ENCODE measurements around the gene FCF1. TPM values are rescaled to one million over a fixed set of nuclear protein-coding genes. Genes with fewer than 3 reads are reported as not detected.

The FCF1 gene
- total RNA-seq, 6 donors from 2014 or later, result 11.5 to 40.4 (median 30.0) TPM

- WGBS, 2 donors, result 91 to 96% methylated on average over 3 of the region's 3 CpGs
- Histone ChIP-seq H3K27me3 (no peaks in the 10 kb centered on the region), H3K4me3 (no peak overlapping the region), H3K27ac (no peak overlapping the region), H3K4me1 (peaks cover 0 to 14% (median 9%) of the 10 kb centered on the region in 4 donors), H3K9me3 (peaks cover 0 to 8% (median 0%) of the 10 kb centered on the region in 4 donors), H3K36me3 (no peaks in the 10 kb centered on the region)
- no peak for ATAC-seq (ENCODE audit: low FRiP score in 2 of 2)
- DNase-seq, result no peak
- TF ChIP-seq POLR2A (IDR thresholded peaks at IDR 0.05) (no peak), EP300 (IDR thresholded peaks at IDR 0.05) (no peak), POLR2AphosphoS5 (IDR thresholded peaks at IDR 0.05) (no peak), CTCF (IDR thresholded peaks at IDR 0.05) (no peak)
These were observed 9.9 kb upstream of the FCF1 start for GRCh38 chr14:74703043-74703442.

GRCh38 chr14:74704656-74705055 is 8.3 kb upstream of the FCF1 start:
- ATAC-seq (ENCODE audit: low FRiP score in 2 of 2) (no peak), DNase-seq (no peak)
- no peak overlapping the region for H3K27ac ChIP-seq
- WGBS, 2 donors, result 56 to 61% methylated on average over 2 of the region's 2 CpGs
- TF ChIP-seq POLR2A (IDR thresholded peaks at IDR 0.05) (no peak), POLR2AphosphoS5 (IDR thresholded peaks at IDR 0.05) (no peak), EP300 (IDR thresholded peaks at IDR 0.05) (no peak), CTCF (IDR thresholded peaks at IDR 0.05) (no peak)
- H3K4me1 ChIP-seq, result peaks cover 0 to 7% (median 6%) of the 10 kb centered on the region in 4 donors
- H3K9me3 ChIP-seq, result peaks cover 0 to 8% (median 0%) of the 10 kb centered on the region in 4 donors
- H3K36me3 ChIP-seq, result no peaks in the 10 kb centered on the region
- H3K27me3 ChIP-seq, result no peaks in the 10 kb centered on the region
- H3K4me3 ChIP-seq, result no peak overlapping the region

GRCh38 chr14:74705613-74706500 is 7.1 kb upstream of the FCF1 start:
- Histone ChIP-seq H3K36me3 (no peaks in the 10 kb centered on the region), H3K4me3 (no peak overlapping the region), H3K4me1 (peaks cover 0 to 16% (median 10%) of the 10 kb centered on the region in 4 donors), H3K27me3 (no peaks in the 10 kb centered on the region), H3K27ac (no peak overlapping the region), H3K9me3 (peaks cover 0 to 8% (median 0%) of the 10 kb centered on the region in 4 donors)
- WGBS, 2 donors, result 55 to 60% methylated on average over 5 of the region's 5 CpGs
- TF ChIP-seq EP300 (IDR thresholded peaks at IDR 0.05), result no peak
- no peak for TF ChIP-seq POLR2AphosphoS5 (IDR thresholded peaks at IDR 0.05)
- no peak for TF ChIP-seq POLR2A (IDR thresholded peaks at IDR 0.05)
- no peak for TF ChIP-seq CTCF (IDR thresholded peaks at IDR 0.05)
- ATAC-seq (ENCODE audit: low FRiP score in 2 of 2) (no peak), DNase-seq (peak in 1 of 2 donors; percentile 32)

GRCh38 chr14:74710480-74710879 is 2.5 kb upstream of the FCF1 start:
- Histone ChIP-seq H3K4me1 (peaks cover 19 to 42% (median 31%) of the 10 kb centered on the region in 4 donors), H3K4me3 (no peak overlapping the region)
- ATAC-seq (ENCODE audit: low FRiP score in 2 of 2), result no peak

More at GRCh38 chr14:74710480-74710879, 2.5 kb upstream of the FCF1 start:
- WGBS, 2 donors, result 88 to 100% methylated on average over 1 of the region's 1 CpG
- no peaks in the 10 kb centered on the region for H3K27me3 ChIP-seq
- no peak for DNase-seq
- no peaks in the 10 kb centered on the region for H3K9me3 ChIP-seq
- no peak overlapping the region for H3K27ac ChIP-seq
- peaks cover 0 to 8% (median 0%) of the 10 kb centered on the region in 4 donors for H3K36me3 ChIP-seq
- TF ChIP-seq POLR2AphosphoS5 (IDR thresholded peaks at IDR 0.05), result no peak
- no peak for TF ChIP-seq EP300 (IDR thresholded peaks at IDR 0.05)
- TF ChIP-seq CTCF (IDR thresholded peaks at IDR 0.05), result no peak
- no peak for TF ChIP-seq POLR2A (IDR thresholded peaks at IDR 0.05)
